RCC 7860 (cell line): ENCODE data around the gene IGSF9.
A peak's percentile ranks its signal among the peaks of the same experiment; 100 is the strongest.

Source experiments
- DNase-seq: peaks from one replicate; pipeline ENCODE4 v3.0.0-alpha.2; 2015; ENCODE audit warnings: low spot score
- FAIRE-seq: peaks from 2 replicates; lab custom pipeline; 2012; peaks lifted over from hg19 to GRCh38; lab: Jason Lieb, UNC

Gene IGSF9

DNA sequence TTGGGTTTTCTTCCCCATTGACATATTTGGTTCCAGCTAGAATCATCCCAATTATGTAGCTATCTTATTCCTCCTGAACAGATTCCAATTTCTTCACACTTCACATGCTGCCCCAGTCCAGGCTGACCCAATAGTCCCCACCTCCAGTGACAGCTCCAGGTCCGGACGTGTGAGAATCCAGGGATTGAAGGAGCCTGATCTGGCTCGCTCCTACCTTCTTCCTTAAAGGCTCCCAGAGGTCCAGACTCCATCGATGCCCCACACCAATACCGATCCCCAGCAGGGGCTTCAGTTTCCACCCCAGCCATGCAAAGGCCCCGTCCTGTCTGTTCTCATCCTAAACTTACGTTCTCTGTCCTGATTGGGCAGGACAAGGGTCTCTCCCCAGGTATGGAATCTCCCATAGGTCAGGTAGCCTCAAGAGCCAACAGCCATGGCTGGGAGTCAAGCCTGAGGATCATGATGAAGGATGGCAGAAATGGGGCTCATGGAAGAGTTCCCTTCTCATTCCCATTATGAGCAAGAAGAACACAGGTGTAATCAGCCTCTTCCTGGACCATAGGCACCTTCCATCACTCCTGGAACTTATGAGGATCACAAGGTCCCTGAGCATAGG, 29.0 kb upstream of the IGSF9 start:
- DNase-seq (no peak), FAIRE-seq (no peak)

DNA sequence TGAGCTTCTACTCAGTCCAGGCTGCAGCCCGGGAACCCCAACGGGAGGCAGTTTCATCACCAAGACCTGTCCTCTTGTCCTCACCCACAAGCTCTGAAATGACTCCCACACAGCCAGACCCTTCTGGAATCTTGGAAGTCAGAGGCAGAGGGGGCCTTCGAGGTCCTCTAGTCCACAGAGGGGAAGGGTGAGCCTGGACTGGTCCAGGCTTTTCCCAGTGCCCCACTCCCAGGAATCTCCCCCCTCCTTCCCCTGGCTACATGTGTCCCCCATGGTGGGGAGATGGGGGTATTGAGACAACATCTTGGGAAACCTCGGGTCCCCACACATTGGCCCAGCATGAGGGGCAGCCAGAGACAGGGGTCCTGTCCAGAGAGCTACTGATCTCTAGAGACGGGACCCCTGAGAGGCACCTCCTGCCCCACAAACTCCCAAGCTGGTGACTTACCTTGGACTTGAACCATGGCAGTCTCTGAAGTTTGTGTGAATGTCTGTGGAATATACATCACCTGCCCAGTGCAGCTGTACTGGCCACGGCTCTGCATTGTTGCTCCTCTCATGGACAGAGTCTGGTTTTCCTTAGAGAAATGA, 28.0 kb upstream of the IGSF9 start:
- DNase-seq, result no peak
- no peak for FAIRE-seq

DNA sequence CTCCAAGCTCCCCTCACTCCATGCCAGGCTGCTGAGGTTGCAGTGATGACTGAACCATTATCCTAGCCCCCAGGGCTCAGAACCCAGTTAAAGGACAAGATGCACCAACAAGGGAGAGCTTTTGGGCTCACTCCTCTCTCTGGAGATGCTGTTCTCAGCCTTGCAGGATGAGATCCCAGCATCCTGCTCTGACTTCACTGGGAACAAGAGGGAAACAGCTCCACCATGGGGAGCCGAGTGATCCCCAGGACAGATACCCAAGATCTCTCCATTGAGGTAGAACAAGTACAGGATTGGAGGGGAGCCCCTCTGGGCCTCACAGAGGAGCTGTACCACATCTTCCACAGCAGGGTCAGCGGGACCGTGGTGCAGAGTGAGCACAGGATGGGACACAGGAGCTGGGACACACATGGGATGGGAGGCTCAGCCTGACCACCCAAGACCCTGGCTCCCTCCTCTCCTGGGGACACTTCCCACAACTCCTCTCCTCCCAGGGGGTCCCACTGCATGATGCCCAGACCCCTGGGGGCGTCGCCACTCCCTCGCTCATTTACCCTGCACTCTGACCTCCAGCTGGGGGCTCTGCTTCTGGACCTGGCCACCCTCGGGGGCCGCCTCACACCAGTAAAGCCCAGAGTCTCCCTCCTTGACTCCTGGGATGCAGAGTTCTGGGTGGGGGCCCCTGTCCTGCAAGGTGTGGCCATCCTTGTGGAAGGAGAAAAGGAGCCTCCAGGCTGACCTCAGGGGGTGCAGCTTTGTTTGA, 27.2 kb upstream of the IGSF9 start:
- FAIRE-seq (no peak), DNase-seq (no peak)

DNA sequence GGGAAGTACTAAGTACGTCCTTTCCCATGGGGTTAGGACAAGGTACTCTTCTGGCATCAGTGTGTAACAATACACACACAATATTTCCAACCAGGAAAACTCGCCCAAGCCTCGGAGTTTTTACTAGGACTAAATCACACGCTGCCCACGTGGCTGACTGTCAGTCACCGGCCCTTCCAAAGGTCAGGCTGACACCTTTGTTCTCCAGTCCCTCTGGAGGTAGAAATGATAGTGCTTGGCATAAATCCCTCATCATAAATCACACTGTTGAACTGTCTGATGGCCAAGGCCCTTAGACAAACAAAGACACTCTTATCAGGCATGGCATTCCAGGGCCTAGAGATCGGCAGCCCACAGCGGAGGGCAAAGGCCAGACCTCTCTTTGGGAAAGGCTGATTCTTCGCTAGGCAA, 25.5 kb upstream of the IGSF9 start:
- no peak for FAIRE-seq
- DNase-seq, result no peak

DNA sequence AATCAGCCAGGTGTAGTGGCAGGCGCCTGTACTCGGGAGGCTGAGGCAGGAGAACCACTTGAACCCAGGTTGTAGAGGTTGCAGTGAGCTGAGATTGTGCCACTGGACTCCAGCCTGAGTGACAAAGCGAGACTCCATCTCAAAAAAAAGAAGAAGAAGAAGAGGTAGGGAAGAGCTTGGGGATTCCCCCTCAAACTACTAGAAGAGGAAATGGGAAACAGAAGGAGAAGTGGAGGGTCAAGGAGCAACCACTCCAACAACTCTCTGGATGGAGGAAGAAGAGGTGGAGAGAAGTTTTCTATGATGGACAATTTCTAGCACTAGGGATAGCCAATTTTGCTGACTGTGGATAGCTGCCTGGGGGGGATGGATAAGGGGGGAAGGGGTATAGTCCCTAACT, 23.5 kb upstream of the IGSF9 start:
- DNase-seq, result no peak

DNA sequence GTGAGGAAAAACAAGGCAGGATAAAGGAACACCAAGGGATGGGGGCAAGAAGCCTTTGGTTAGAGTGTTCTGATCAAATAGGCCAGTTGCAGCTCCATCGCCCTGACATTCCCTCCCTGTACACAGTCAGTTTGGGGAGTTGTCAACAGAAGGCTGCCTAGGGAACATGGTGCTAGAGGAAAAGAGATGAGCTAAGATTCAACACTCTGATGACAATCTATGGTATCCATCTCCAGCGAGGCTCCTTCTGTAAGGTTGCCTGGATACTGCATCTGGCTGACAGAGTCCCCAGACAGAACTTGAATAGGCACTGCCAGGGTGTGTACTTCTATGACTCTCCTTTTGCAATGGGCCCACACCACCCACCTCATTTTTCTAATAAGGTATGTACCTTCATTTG, 19.9 kb upstream of the IGSF9 start:
- DNase-seq (no peak), FAIRE-seq (no peak)

More for the DNA sequence above, 23.5 kb upstream of the IGSF9 start:
- no peak for FAIRE-seq

DNA sequence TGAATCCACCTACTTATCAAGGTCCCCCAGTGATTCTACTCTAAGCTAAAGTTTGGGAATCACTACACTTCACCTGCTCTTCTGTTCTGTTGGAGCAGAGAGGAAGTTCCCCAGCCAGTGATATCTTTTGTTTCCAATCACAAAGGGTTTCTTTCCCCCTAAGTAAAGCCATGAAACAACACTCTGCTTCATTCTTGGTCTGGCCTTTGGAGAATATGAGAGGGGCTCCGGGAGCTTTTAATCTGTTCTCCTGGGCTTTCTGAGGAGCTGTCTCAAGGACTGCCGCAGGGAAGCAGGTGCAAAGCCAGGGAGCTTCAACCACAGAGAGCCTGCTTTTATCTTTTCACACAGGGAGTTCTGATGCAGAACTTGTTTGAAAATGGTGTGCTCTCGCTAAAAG, 18.7 kb upstream of the IGSF9 start:
- DNase-seq (no peak), FAIRE-seq (no peak)

DNA sequence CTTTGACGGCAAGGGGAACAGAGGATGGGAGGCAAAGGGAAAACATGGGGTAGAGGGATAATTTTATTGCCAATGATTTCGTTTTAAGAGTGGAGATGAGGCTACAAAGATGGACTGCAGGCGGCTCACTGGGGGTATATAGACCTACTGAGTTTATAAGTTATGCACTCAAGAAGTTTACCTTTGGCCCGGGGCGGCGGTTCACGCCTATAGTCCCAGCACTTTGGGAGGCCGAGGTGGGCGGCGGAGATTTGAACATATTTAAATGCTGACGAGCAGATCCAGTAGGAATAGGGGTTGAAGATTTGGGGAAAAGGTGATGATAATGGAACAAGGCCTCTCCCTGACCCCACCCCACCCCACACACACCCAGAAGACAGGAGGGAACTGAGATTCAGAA, 16.8 kb upstream of the IGSF9 start:
- FAIRE-seq (no peak), DNase-seq (no peak)

DNA sequence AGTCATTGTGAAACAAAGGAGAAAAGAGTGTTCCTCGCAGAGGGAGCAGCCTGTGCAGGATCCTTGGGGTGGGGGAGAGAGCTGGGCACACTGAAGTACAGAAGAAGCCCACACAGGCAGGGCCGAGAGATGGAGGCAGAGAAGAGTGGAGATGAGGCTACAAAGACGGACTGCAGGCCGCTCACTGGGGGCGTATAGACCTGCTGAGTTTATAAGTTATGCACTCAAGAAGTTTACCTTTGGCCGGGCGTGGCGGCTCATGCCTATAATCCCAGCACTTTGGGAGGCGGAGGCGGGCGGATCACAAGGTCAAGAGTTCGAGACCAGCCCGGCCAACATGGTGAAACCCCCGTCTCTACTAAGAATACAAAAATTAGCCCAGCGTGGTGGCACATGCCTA, 16.2 kb upstream of the IGSF9 start:
- FAIRE-seq (no peak), DNase-seq (no peak)

DNA sequence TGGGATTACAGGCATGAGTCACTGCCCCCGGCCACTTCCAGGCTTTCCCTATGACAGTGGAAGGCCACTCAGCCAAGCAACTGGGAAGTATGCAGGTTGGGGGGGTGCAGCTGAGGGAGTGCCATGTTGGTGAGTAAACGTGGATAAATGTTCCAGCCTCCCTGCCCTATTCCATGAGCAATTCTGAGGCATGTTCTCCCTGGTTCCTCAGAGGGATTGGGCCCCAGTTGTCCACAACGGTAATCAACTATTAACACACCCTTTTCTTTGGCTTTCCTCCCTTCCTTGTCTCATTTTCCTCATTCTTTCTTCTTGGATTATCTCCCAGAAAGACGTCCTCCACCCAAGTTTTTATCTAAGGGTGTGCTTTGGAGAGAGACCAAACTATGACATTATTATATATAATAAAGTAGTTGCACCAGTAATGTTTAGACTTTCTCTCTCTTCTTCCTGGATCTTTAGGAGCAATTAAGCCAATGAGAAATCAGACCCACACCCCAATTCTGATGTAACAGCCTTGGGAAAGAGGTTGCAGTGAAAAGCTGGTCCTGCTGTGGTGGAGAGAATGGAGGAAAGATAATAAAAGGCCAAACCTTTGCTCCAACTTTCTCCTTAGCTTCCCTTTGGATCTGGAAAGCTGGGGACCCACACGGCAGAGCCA, 15.4 kb upstream of the IGSF9 start:
- FAIRE-seq, result no peak
- peak; percentile 24 for DNase-seq

DNA sequence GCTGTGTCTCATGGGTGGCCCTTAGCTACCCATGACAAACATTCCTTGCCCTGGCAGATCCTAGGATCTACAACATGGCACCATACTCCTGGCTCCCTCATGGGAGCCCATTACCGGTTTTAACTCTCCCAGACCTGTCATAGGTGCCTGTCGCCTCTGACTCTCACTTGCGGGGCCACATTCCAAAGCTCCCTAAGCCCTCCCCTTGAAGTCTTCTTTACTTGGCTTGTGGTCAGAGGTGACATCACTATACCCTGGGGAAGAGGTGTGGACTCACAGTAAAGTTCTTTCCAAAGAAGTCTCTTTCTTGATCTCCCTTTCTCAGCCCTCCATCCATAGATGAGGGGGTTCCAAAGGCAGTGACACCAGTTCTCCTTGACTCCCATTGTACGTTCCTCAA, 14.0 kb upstream of the IGSF9 start:
- FAIRE-seq (no peak), DNase-seq (no peak)

DNA sequence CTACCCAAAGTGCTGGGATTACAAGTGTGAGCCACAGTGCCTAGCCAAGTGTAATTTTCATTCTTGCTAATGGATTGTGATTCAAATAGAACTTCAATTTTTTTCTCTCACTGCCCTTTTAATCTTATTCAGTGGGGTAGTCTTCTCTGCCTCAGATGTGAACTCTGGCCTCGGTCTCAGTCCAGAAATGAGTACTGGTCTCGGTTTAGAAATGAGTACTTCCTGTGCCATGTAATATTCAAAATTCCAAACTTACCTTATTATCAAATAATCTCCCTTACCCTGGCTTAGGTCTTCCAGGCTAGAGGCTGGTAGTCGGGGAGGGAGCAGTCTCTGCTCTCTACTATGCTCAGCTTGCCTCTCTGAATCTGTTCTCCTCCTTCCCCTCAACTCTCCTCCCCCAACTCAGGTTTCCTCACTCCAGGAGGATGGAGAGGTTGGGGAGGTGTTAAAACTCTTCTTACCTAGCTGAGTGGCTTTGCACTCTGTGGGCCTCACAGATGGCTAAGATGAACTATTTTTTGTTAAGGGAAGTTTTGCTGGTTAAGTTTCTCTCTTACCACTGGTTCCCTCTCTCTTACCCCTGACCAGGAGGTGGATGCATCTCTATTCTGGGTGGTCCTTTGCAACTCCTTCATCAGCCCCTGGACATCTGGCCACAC, 13.4 kb upstream of the IGSF9 start:
- DNase-seq (no peak), FAIRE-seq (no peak)

DNA sequence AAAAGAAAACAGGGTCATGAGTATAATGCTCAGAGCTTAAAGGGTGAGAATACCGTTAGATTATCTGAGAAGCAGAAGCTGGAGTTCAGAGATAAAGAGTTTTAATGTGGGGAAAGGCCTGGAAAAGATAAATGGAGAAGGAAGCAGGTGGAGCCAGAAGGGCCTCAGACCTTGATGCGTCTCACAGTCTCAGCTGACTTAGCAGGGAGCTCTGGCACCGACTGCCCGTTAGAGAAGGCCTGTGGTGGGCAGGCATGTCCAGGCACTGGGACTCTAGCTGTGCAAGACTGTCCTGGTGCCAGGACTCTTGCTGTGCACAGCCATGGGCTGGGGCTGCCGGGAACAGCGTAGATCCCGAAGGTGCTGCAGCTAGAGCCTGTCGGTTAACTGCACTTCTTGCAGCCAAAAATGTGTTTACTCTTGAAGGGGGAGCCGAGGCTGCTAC, 12.4 kb upstream of the IGSF9 start:
- DNase-seq, result no peak
- FAIRE-seq, result no peak

DNA sequence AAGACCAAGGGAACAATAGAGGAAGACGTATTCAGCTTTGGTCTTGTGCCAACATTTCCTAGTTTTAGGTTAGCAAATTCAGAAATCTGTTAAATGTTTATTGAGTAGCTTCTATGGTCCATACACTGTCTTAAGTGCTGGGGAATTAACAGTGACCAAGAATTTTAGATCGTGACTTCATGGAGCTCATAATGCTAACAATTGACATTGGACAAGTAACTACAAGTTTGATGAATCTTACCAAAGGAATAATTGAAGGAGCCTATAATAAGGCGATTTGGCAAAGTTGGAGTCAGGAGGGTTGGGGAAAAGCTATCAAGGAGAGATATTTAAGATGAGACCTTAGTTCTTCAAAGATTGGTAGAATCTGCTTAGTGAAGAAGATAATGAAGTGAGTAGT, 10.0 kb upstream of the IGSF9 start:
- FAIRE-seq, result no peak

DNA sequence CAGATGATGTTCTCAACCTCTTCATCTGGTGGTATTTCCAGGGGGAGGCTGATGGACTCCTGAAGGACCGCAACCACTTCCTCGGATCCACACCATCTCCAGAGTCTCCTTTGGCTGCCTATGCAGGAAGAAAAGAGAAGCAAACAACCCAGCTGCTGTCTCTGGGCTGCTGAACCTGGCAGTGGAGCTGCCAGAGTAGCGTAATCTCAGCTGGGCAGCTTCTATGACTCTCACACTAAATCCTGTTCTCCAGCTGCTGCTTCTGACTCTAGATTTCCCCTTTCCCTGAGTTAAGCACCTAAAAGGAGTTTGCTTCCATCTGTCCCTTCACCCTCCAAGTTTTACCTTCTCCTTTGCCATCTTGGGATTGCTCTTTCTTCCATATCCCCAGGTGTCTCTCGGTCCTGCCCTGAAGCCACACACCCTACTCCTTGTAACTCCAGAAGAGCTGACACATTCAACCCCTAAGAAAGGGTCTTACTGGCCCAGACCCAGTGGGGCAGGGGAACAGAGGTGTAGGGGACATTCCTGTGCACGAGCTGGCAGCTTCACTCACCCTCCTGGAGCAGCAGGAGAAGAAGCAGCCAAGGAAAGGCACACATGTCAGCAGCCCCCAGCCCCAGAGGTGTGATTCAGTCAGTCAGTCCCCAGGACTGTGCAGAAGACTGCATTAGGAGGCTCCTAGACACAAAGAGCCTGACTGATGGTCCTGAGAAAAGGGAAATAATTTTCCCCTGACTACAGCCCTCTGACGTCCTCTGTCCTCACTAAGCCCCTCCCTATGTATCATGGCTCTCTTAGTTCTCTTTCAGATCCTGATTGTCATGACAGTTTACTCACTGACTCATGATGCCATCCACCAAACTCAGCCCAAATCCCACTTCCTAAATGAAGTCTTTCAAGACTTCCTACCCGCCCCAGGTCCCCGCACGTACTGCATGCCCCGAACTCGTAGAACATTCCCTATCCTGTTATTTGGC, 8.4 kb upstream of the IGSF9 start, which contains the start of gene SLAMF9:
Gene SLAMF9 (minus strand): TSS at position 702 of the 980 bp plus-strand sequence. CDS start 100 bp downstream, at position 602.
- DNase-seq (no peak), FAIRE-seq (no peak)

More for the DNA sequence above, 10.0 kb upstream of the IGSF9 start:
- no peak for DNase-seq

DNA sequence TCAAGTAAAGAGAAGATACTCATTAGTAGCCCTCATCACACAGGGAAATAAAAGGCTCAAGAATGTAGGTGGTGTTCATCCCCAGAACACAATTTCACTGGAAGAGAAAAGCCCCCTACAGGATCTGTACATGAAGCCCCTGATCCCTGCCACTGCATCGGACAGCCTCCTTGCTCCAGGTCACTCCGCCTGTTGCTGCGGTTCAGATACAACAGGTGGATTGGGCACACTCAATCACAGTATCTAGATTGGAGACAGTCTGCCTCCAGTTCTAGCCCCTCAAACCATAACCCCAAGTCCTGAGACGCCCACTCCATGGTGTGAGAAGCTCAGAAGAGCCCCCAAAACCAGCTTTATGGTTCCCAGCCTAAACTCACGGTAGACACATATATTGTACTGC, 7.5 kb upstream of the IGSF9 start:
- no peak for FAIRE-seq

DNA sequence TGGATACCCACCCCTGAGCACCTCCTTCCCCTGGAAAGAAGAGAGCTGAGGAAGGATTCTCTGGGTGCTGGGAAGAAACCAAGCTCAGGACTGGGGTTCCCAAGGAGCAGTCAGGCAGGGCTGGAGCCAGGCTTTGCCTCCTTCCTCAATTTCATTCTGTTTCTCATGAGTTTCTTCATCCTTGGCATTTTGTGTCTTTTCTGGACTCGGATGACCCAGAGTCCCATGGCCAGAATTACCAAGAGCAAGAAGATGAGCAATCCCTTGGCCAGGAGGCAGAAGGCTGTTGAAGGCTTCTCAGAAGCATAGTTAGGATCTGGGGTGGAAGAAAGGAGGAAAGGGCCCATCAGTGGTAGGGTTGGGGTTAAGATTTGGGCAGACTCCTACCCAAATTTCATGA, 6.1 kb upstream of the IGSF9 start:
- FAIRE-seq (no peak), DNase-seq (no peak)

More for the DNA sequence above, 7.5 kb upstream of the IGSF9 start:
- DNase-seq, result no peak

DNA sequence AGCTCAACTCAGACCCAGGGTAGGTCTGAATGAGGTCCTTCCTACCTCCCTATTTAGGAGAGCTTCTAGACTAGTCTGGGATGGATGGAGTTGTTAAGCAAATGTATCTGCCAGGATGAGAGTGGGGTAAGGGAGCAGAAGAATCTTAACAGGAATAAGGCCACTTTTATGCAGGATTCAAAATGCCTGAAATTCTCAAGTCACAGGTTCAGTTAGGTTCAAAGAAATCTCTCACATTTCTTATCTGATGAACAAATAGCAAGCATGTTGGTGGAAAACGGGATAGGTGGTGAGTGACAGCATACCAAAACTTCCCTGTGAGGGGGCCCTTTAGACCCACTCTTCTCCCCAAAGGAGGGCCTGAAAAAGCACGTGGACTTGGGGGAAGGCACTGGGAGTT, 5.6 kb upstream of the IGSF9 start:
- FAIRE-seq, result no peak
- DNase-seq, result no peak

DNA sequence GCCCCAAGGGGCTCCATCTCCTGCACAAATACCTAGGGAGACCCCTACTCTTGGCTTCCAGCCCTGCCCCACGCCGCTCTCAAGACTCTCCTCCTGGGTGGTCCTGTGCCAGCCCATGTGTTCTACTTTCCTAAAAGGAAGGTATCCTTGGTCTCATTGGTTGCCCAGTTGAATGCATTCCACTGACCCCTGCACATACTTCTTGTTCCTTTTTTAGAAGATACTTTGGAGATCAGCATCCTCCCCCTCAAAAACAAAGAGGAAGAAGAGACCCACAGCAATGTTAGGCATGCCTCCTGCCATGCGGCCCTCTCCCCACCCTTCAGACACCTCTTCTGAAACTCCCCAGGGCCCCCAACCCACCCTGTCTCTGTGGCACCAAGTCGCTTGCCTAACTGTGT, 4.6 kb upstream of the IGSF9 start:
- DNase-seq (no peak), FAIRE-seq (no peak)

DNA sequence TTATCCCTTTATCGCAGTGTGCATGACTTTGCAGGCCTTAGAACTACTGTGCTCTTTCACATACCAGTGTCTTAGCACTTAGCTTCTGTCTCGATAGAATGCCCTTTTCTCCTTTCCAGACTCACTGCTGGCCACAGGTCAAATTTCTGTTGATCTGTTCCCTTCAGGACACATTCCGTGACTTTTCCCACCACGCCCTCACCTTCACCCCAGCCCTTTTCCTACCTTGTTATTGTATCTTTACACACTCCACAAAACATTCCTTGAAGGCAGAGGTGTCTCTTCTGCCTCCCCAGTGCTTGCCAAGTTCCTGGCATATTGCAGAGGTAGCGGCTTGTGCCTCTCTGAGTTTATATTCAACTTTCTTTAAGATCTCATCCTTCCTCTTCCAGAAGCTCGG, 3.7 kb upstream of the IGSF9 start:
- DNase-seq (no peak), FAIRE-seq (no peak)
